CD14-positive monocyte (primary cell): Measurements from ENCODE around the gene RCOR3. TPM values are rescaled to one million over a fixed set of nuclear protein-coding genes. Genes with fewer than 3 reads are reported as not detected.
A peak's percentile ranks its signal among the peaks of the same experiment; 100 is the strongest.

Experiments used
- DNase-seq, 3 donors: peaks; one replicate each; pipeline ENCODE4 v3.0.0-alpha.2; 2011 to 2022
- H2AFZ ChIP-seq: 2 replicates; pipeline ENCODE4 v1.6.0; 2012; ENCODE audit warnings: mild to moderate bottlenecking, low read depth, low read length, inconsistent platforms; ENCODE audit not compliant: insufficient read depth, poor library complexity, severe bottlenecking
- H3K27ac ChIP-seq, 2 donors: 1 replicate in 1 of 2; 2 replicates in 1 of 2; pipeline ENCODE4 v1.5.1; 2012 to 2013; ENCODE audit warnings: low read length in 2 of 2, control low read depth in 1 of 2, inconsistent platforms in 1 of 2, low read depth in 1 of 2, mild to moderate bottlenecking in 1 of 2
- H3K27me3 ChIP-seq, 2 donors: one replicate each; pipeline versions ENCODE4 v1.6.0 to v1.6.1; 2011 to 2013; ENCODE audit warnings: low read length in 2 of 2; ENCODE audit not compliant: control insufficient read depth in 2 of 2, insufficient read depth in 2 of 2
- H3K36me3 ChIP-seq, 2 donors: replicated peaks in 1 of 2; 1 replicate in 1 of 2; 2 replicates in 1 of 2; pipeline versions ENCODE4 v1.5.1 to v1.6.1; 2012 to 2013; ENCODE audit warnings: low read length in 2 of 2, control low read depth in 1 of 2, inconsistent platforms in 1 of 2, mild to moderate bottlenecking in 1 of 2; ENCODE audit not compliant: insufficient read depth in 2 of 2, control insufficient read depth in 1 of 2
- H3K4me1 ChIP-seq, 2 donors: 1 replicate in 1 of 2; 2 replicates in 1 of 2; pipeline versions ENCODE4 v1.5.1 to v1.6.1; 2012 to 2013; ENCODE audit warnings: low read length in 2 of 2, control low read depth in 1 of 2, inconsistent platforms in 1 of 2, mild to moderate bottlenecking in 1 of 2, moderate library complexity in 1 of 2; ENCODE audit not compliant: insufficient read depth in 2 of 2, control insufficient read depth in 1 of 2
- H3K4me2 ChIP-seq: replicated peaks from 2 replicates; pipeline ENCODE3; 2012; ENCODE audit warnings: low read length, moderate library complexity, mild to moderate bottlenecking; ENCODE audit not compliant: poor library complexity, severe bottlenecking; ENCODE audit errors: extremely low read depth
- H3K4me3 ChIP-seq, 3 experiments: fragments of 200-600 bp in 1 of 3; sonication (generic) in 1 of 3; replicated peaks in 1 of 3; 1 replicate in 2 of 3; 2 replicates in 1 of 3; pipeline ENCODE4 v1.5.1; 2011 to 2013; ENCODE audit warnings: low read length in 3 of 3, mild to moderate bottlenecking in 3 of 3, control low read depth in 2 of 3, low read depth in 2 of 3, inconsistent platforms in 1 of 3, moderate library complexity in 1 of 3
- H3K79me2 ChIP-seq: 2 replicates; pipeline ENCODE4 v1.6.0; 2012; ENCODE audit warnings: mild to moderate bottlenecking, control low read depth, inconsistent platforms, low read length, moderate library complexity; ENCODE audit not compliant: insufficient read depth
- H3K9ac ChIP-seq: 2 replicates; pipeline ENCODE4 v1.6.0; 2017; ENCODE audit warnings: low read length, mild to moderate bottlenecking; ENCODE audit not compliant: insufficient read depth, poor library complexity, severe bottlenecking
- H3K9me3 ChIP-seq, 2 donors: replicated peaks in 1 of 2; 1 replicate in 1 of 2; 2 replicates in 1 of 2; pipeline versions ENCODE4 v1.5.1 to v1.6.1; 2012 to 2013; ENCODE audit warnings: low read length in 2 of 2, control low read depth in 1 of 2; ENCODE audit not compliant: control insufficient read depth in 1 of 2, insufficient read depth in 1 of 2
- H4K20me1 ChIP-seq: 2 replicates; pipeline ENCODE4 v1.6.0; 2012; ENCODE audit warnings: mild to moderate bottlenecking, low read length, control low read depth, moderate library complexity; ENCODE audit not compliant: insufficient read depth
- H3K27ac Mint-ChIP-seq, 7 donors: one replicate each; pipeline ENCODE4 v1.8.0; 2020; ENCODE audit warnings: mild to moderate bottlenecking in 7 of 7, mixed read lengths in 7 of 7, moderate library complexity in 6 of 7, inconsistent platforms in 2 of 7
- H3K27me3 Mint-ChIP-seq, 3 donors: one replicate each; pipeline ENCODE4 v1.8.0; 2021 to 2022; ENCODE audit warnings: low read depth in 3 of 3, mild to moderate bottlenecking in 3 of 3, mixed read lengths in 3 of 3, moderate library complexity in 3 of 3, inconsistent platforms in 1 of 3
- H3K36me3 Mint-ChIP-seq, 2 donors: one replicate each; pipeline ENCODE4 v1.8.0; 2020; ENCODE audit warnings: mixed read lengths in 2 of 2, inconsistent platforms in 1 of 2, mild to moderate bottlenecking in 1 of 2
- H3K4me1 Mint-ChIP-seq: one replicate; pipeline ENCODE4 v1.8.0; 2020; ENCODE audit warnings: mild to moderate bottlenecking, mixed read lengths
- H3K4me3 Mint-ChIP-seq, 2 donors: one replicate each; pipeline ENCODE4 v1.8.0; 2020; ENCODE audit warnings: mild to moderate bottlenecking in 2 of 2, mixed read lengths in 2 of 2, moderate library complexity in 1 of 2
- H3K9me3 Mint-ChIP-seq, 7 donors: one replicate each; pipeline ENCODE4 v1.8.0; 2020 to 2022; ENCODE audit warnings: mixed read lengths in 7 of 7, mild to moderate bottlenecking in 6 of 7, moderate library complexity in 6 of 7, inconsistent platforms in 2 of 7
- WGBS: methylation state at CpG from one replicate; pipeline ENCODE4 v1.1.5; 2013; ENCODE audit warnings: missing lambda C conversion rate; ENCODE audit not compliant: insufficient coverage; 5-methylcytosine and 5-hydroxymethylcytosine counted together
- intact Hi-C, 2 donors: fragments of 100-400 bp; cut with micrococcal nuclease; formaldehyde crosslinking; loops; one replicate each; pipeline versions ENCODE4 v1.15.0 to v1.15.1; 2023
- polyA plus RNA-seq, 3 donors: library from polyadenylated mRNA; depleted of rRNA in 1 of 3; unstranded in 2 of 3; stranded (reverse) in 1 of 3; fragments of 300-500 nt in 2 of 3; fragments of >200 nt in 1 of 3; fragmentation: Illumina TruSeq in 2 of 3; gene quantifications; 1 replicate in 2 of 3; 2 replicates in 1 of 3; pipeline ENCODE4 v1.2.3, GENCODE V29; 2012 to 2021
- TF ChIP-seq, protein P1 (sequence below): fragments of 200-600 bp; IDR thresholded peaks from one replicate; pipeline ENCODE4 v1.8.0; 2022; ENCODE audit warnings: antibody characterized with exemption, mild to moderate bottlenecking

Gene RCOR3
- polyA plus RNA-seq, 3 donors: 14.5 to 46.5 (median 21.6) TPM

DNA sequence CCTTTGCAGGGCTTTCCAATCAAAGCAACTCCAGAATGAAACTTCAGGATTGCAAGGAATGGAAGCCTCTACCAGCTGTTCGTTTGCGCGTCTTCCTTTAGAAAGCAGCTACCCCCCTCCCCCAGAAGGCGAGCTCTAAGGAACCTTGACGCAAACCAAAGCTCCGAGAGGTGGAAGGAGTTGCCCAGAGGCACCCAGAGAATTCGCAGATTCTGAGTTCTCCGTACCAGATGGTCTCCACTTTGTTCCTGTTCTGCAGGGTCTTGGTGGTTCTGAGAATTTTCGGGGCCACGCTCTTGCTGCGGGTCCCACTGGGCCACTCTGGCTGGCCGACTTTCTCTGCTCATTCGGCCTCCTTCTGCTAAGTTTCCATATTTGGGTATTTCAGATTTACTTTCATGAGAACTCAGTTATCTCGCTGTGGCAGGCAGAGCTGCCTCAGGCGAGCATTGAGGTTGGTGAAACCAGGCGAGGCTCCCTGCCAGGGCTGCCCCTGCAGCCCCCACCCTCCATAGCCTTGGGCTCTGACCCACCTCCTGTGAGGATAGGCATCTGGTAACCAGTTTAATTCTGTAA is 68.3 kb downstream of the RCOR3 start:
- H3K9me3 Mint-ChIP-seq: peaks cover 0 to 2% (median 0%) of the 10 kb centered on the region in 7 donors
- peak overlapping the region; percentile 96 to 97 for H3K4me3 Mint-ChIP-seq
- H3K27ac Mint-ChIP-seq: peak overlapping the region in 5 of 7 donors; percentile 8 to 76 (median 18)
- Histone ChIP-seq H3K9me3 (no peaks in the 10 kb centered on the region), H3K36me3 (no peaks in the 10 kb centered on the region), H3K27ac (no peak overlapping the region), H2AFZ (peak overlapping the region; percentile 86), H3K9ac (peak overlapping the region; percentile 78), H3K4me3 (peak overlapping the region; percentile 56 to 84 (median 66)), H3K27me3 (no peaks in the 10 kb centered on the region), H4K20me1 (no peaks in the 10 kb centered on the region), H3K79me2 (no peaks in the 10 kb centered on the region), H3K4me1 (peaks cover 11 to 12% of the 10 kb centered on the region in 2 donors), H3K4me2 (peak overlapping the region; percentile 79)
- peaks cover 0 to 1% of the 10 kb centered on the region in 2 donors for H3K36me3 Mint-ChIP-seq
- intact Hi-C loops: loop anchor here in 1 of 2 donors (10.0 kb wide), 1 partner anchor 147 kb away; no protein-coding TSS in a partner anchor
- H3K27me3 Mint-ChIP-seq: peaks cover 10 to 25% (median 23%) of the 10 kb centered on the region in 3 donors
- 2% methylated on average over 16 of the region's 16 CpGs for WGBS
- H3K4me1 Mint-ChIP-seq: peaks cover 27% of the 10 kb centered on the region
- TF ChIP-seq, protein P1, sequence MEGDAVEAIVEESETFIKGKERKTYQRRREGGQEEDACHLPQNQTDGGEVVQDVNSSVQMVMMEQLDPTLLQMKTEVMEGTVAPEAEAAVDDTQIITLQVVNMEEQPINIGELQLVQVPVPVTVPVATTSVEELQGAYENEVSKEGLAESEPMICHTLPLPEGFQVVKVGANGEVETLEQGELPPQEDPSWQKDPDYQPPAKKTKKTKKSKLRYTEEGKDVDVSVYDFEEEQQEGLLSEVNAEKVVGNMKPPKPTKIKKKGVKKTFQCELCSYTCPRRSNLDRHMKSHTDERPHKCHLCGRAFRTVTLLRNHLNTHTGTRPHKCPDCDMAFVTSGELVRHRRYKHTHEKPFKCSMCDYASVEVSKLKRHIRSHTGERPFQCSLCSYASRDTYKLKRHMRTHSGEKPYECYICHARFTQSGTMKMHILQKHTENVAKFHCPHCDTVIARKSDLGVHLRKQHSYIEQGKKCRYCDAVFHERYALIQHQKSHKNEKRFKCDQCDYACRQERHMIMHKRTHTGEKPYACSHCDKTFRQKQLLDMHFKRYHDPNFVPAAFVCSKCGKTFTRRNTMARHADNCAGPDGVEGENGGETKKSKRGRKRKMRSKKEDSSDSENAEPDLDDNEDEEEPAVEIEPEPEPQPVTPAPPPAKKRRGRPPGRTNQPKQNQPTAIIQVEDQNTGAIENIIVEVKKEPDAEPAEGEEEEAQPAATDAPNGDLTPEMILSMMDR: no peak
- peak in 2 of 3 donors; percentile 12 to 26 for DNase-seq

DNA sequence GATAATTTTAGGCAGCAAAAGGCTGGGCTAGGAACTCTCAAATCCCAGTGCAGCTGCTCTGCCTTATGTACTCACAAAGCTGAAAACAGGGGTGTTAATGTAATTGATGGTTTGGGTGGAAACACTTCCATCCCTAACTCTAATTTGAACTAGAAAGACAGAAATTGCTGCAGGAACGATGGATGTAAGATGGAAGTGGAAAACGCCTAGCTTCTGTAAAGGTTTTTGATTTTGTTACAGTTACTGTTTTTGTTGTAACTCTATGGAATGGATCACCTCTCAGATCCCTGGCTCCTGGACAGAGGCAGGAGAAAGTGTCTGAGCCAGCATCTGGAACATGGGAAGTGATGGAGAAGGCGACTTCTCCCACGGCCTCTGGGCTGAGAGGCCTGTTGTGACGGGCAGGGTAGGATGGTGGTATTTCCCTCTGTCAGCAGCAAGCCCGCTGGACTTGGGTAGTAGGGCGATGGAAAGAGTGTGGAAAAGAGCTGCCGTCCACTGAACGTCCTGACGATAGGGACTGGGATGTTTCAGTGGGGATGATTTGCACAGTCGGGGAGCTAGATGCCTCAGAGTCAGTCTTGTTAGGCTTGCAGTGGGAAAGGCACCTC is 69.0 kb downstream of the RCOR3 start:
- 90% methylated on average over 8 of the region's 11 CpGs for WGBS
- Mint-ChIP-seq H3K9me3 (peaks cover 0 to 2% (median 0%) of the 10 kb centered on the region in 7 donors), H3K27ac (peak overlapping the region in 1 of 7 donors; percentile 26), H3K27me3 (peaks cover 10 to 25% (median 23%) of the 10 kb centered on the region in 3 donors), H3K4me1 (peaks cover 29% of the 10 kb centered on the region), H3K36me3 (peaks cover 0 to 1% of the 10 kb centered on the region in 2 donors), H3K4me3 (no peak overlapping the region)
- H2AFZ ChIP-seq: no peak overlapping the region
- no peak overlapping the region for H3K4me2 ChIP-seq
- no peaks in the 10 kb centered on the region for H3K27me3 ChIP-seq
- H3K79me2 ChIP-seq: no peaks in the 10 kb centered on the region
- no peak overlapping the region for H3K4me3 ChIP-seq
- no peak overlapping the region for H3K27ac ChIP-seq
- H3K36me3 ChIP-seq: no peaks in the 10 kb centered on the region
- DNase-seq: no peak
- intact Hi-C loops: loop anchor here in 1 of 2 donors (10.0 kb wide), 1 partner anchor 147 kb away; no protein-coding TSS in a partner anchor
- TF ChIP-seq, protein P1: no peak
- H3K4me1 ChIP-seq: peaks cover 11 to 12% of the 10 kb centered on the region in 2 donors
- H3K9ac ChIP-seq: no peak overlapping the region
- no peaks in the 10 kb centered on the region for H3K9me3 ChIP-seq
- no peaks in the 10 kb centered on the region for H4K20me1 ChIP-seq
